ENCODE data around the gene ASNSD1.

GRCh38 chr2:189681203-189681602 is 19.9 kb downstream of the ASNSD1 start:
- TF ChIP-seq POLR2A (IDR thresholded peaks at IDR 0.05) (no peak), CTCF (IDR thresholded peaks at IDR 0.05) (no peak)

Data from gastroesophageal sphincter (tissue), 3 donors.